HUES64 (cell line): ENCODE data around the gene CCDC127. TPM values are rescaled to one million over a fixed set of nuclear protein-coding genes. Genes with fewer than 3 reads are reported as not detected.
A peak's percentile ranks its signal among the peaks of the same experiment; 100 is the strongest.
"Not testable (repeated sequence)": the region's sequence is repeated elsewhere in the genome, so short reads cannot be mapped to it uniquely, and the experiment has no call there.

Source experiments
- H3K27ac ChIP-seq: 2 replicates; pipeline ENCODE4 v1.7.0; 2013; ENCODE audit warnings: low read depth, low read length, inconsistent platforms
- H3K27me3 ChIP-seq: 2 replicates; pipeline ENCODE4 v1.6.1; 2013; ENCODE audit warnings: mild to moderate bottlenecking, low read length; ENCODE audit not compliant: insufficient read depth
- H3K36me3 ChIP-seq: 2 replicates; pipeline ENCODE4 v1.6.1; 2013; ENCODE audit warnings: mild to moderate bottlenecking, low read length; ENCODE audit not compliant: insufficient read depth
- H3K4me1 ChIP-seq: 2 replicates; pipeline ENCODE4 v1.6.1; 2013; ENCODE audit warnings: mild to moderate bottlenecking, low read length, moderate library complexity; ENCODE audit not compliant: insufficient read depth
- H3K4me3 ChIP-seq: 2 replicates; pipeline ENCODE4 v1.5.1; 2013; ENCODE audit warnings: mild to moderate bottlenecking, low read length, moderate library complexity
- H3K9ac ChIP-seq: 2 replicates; pipeline ENCODE4 v1.6.1; 2013; ENCODE audit warnings: mild to moderate bottlenecking, low read depth, low read length
- H3K9me3 ChIP-seq: 2 replicates; pipeline ENCODE4 v1.6.1; 2013; ENCODE audit warnings: low read depth, low read length; ENCODE audit not compliant: insufficient read depth
- WGBS: fragments of 150-250, 120-280 bp; methylation state at CpG from one replicate; pipeline ENCODE4 v1.1.7; 2013; ENCODE audit warnings: missing lambda C conversion rate; 5-methylcytosine and 5-hydroxymethylcytosine counted together
- polyA plus RNA-seq, 2 experiments: library from polyadenylated mRNA; stranded (reverse); fragments of 50-300 nt; gene quantifications; one replicate each; pipeline ENCODE4 v1.2.3, GENCODE V29; 2013

CCDC127 gene
- 3.7 TPM for polyA plus RNA-seq (2013, experiment 1 of 2)
- 4.1 TPM for polyA plus RNA-seq (2013, experiment 2 of 2)

DNA sequence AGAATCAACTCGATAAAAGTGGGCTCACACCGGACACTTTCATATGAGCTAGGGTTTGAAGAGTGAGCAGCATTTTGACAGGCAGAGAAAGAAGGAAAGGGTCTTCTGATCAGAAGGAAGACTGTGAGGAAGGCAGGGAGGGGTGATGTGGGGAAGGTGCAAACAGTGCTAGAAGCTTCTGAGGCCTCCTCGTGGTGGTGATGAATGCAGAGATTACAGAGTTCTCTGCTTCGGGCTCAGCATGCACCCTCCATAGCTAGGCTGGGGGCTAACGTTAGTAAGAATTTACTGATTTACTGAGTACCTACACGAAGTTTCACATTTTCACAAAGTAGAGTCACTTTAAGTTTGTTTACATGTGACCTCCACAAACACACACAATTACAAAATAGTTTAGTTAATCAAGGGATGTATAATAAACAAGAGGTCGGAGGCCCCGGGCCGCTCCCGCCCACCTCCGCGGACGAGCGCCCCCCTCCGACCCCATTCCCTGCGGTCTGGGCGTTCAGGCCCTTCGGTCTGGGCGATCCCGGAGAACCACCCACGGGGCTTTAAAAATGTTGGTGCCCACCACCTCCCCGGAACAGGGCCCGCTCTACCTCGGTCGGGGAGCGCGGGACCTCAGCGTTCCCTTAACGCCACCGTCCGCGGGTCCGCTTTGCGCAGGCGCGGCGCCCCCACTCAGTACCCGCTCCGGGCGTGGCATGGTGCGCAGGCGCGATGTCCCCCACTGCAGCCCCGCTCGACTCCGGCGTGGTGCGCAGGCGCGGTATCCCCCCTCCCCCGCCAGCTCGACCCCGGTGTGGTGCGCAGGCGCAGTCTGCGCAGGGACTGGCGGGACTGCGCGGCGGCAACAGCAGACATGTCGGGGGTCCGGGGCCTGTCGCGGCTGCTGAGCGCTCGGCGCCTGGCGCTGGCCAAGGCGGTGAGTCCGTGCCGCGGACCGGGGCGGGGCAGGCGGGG lies at the start of gene CCDC127, which contains the start of gene SDHA:
Gene CCDC127, minus strand, starts transcription at position 660 of the 963 bp plus-strand sequence. CDS start 1,304 bp downstream, outside the sequence.
Gene SDHA, plus strand, starts transcription at position 827 of the 963 bp plus-strand sequence. Its CDS starts 36 bp downstream, at position 863.
- H3K9me3 ChIP-seq, H3K27me3 ChIP-seq, H3K36me3 ChIP-seq, H3K4me1 ChIP-seq: not testable (repeated sequence)
- peak within 1 kb of the TSS; percentile 92 for H3K9ac ChIP-seq
- WGBS, result 3% methylated on average over 72 of the region's 75 CpGs
- H3K27ac ChIP-seq, result peak within 1 kb of the TSS; percentile 91; the same call in 1 of the 2 replicates
- peak within 1 kb of the TSS; percentile 98 for H3K4me3 ChIP-seq

- Histone ChIP-seq H3K9me3 (no peaks in the 10 kb centered on the region), H3K27me3 (no peaks in the 10 kb centered on the region), H3K4me3 (no peak overlapping the region), H3K27ac (no peak overlapping the region), H3K4me1 (no peaks in the 10 kb centered on the region), H3K36me3 (peaks cover 20% of the 10 kb centered on the region), H3K9ac (no peak overlapping the region)
- no CpG with 5 or more reads among the region's 1 CpG for WGBS
Measured at GRCh38 chr5:267716-268115, 49.8 kb upstream of the CCDC127 start.

- H3K36me3 ChIP-seq, result peaks cover 20% of the 10 kb centered on the region
- H3K4me1 ChIP-seq, H3K27ac ChIP-seq, H3K9me3 ChIP-seq, H3K4me3 ChIP-seq, H3K9ac ChIP-seq, H3K27me3 ChIP-seq: not testable (repeated sequence)
- WGBS, result 79% methylated on average over 19 of the region's 19 CpGs
Measured at GRCh38 chr5:266311-267026, 48.5 kb upstream of the CCDC127 start.

GRCh38 chr5:264338-264737 lies 46.4 kb upstream of the CCDC127 start:
- H3K27ac ChIP-seq, result no peak overlapping the region

GRCh38 chr5:263275-263974 lies 45.5 kb upstream of the CCDC127 start:
- H3K9ac ChIP-seq, H3K4me3 ChIP-seq, H3K9me3 ChIP-seq, H3K27ac ChIP-seq, H3K27me3 ChIP-seq, H3K4me1 ChIP-seq: not testable (repeated sequence)
- WGBS, result 96% methylated on average over 9 of the region's 9 CpGs
- peaks cover 20% of the 10 kb centered on the region for H3K36me3 ChIP-seq

More at GRCh38 chr5:264338-264737, 46.4 kb upstream of the CCDC127 start:
- Histone ChIP-seq H3K9ac (no peak overlapping the region), H3K36me3 (peaks cover 20% of the 10 kb centered on the region), H3K27me3 (no peaks in the 10 kb centered on the region), H3K4me3 (no peak overlapping the region), H3K4me1 (no peaks in the 10 kb centered on the region), H3K9me3 (no peaks in the 10 kb centered on the region)
- WGBS, result 82% methylated on average over 10 of the region's 10 CpGs

DNA sequence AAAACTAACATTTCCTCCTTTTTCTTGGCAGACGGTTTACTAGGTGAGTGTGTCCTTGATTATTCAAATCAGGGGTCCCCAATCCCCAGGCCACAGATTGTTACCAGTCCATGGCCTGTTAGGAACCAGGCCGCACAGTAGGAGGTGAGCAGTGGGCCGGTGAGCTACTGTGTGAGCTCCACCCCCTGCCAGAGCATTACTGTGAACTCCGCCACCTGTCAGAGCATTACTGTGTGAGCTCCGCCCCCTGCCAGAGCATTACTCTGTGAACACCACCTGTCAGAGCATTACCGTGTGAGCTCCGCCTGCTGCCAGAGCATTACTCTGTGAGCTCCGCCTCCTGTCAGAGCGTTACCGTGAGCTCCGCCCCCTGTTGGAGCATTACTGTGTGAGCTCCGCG lies 39.2 kb upstream of the CCDC127 start:
- H3K9me3 ChIP-seq, result no peaks in the 10 kb centered on the region
- no peak overlapping the region for H3K27ac ChIP-seq
- 86% methylated on average over 13 of the region's 13 CpGs for WGBS
- peaks cover 37% of the 10 kb centered on the region for H3K36me3 ChIP-seq
- no peak overlapping the region for H3K4me3 ChIP-seq
- H3K27me3 ChIP-seq, result no peaks in the 10 kb centered on the region
- no peaks in the 10 kb centered on the region for H3K4me1 ChIP-seq
- no peak overlapping the region for H3K9ac ChIP-seq

GRCh38 chr5:256347-256746 lies 38.4 kb upstream of the CCDC127 start:
- WGBS, result 90% methylated on average over 7 of the region's 8 CpGs
- not testable (repeated sequence) for H3K4me1 ChIP-seq, H3K9ac ChIP-seq, H3K4me3 ChIP-seq, H3K9me3 ChIP-seq, H3K27me3 ChIP-seq, H3K27ac ChIP-seq
- H3K36me3 ChIP-seq, result peaks cover 44% of the 10 kb centered on the region

- WGBS, result 100% methylated on average over 4 of the region's 7 CpGs
Measured at GRCh38 chr5:255116-255515, 37.2 kb upstream of the CCDC127 start.

DNA sequence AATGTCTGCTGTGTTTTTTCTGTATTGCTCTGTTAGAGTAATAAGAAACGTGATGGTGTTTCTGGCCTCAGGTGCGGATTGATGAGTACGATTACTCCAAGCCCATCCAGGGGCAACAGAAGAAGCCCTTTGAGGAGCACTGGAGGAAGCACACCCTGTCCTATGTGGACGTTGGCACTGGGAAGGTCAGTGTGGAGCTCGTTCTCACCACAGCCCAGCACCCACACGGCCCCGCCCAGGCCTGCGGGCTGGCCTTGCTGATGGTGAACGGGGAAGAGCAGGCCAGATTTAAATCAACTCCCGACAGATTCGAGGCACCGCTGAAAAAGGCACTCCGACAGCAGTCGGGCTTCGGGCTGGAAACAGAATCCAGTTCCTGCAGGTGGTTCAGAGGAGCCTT lies 36.4 kb upstream of the CCDC127 start:
- not testable (repeated sequence) for H3K27ac ChIP-seq, H3K27me3 ChIP-seq, H3K4me3 ChIP-seq, H3K4me1 ChIP-seq, H3K9me3 ChIP-seq, H3K9ac ChIP-seq
- peaks cover 54% of the 10 kb centered on the region for H3K36me3 ChIP-seq
- WGBS, result 93% methylated on average over 13 of the region's 15 CpGs

More at GRCh38 chr5:255116-255515, 37.2 kb upstream of the CCDC127 start:
- H3K4me3 ChIP-seq, H3K27me3 ChIP-seq, H3K27ac ChIP-seq, H3K9ac ChIP-seq, H3K9me3 ChIP-seq, H3K4me1 ChIP-seq: not testable (repeated sequence)
- peaks cover 46% of the 10 kb centered on the region for H3K36me3 ChIP-seq

GRCh38 chr5:252546-252945 lies 34.6 kb upstream of the CCDC127 start:
- Histone ChIP-seq H3K27me3 (no peaks in the 10 kb centered on the region), H3K4me1 (no peaks in the 10 kb centered on the region), H3K9me3 (no peaks in the 10 kb centered on the region), H3K4me3 (no peak overlapping the region), H3K27ac (no peak overlapping the region), H3K9ac (no peak overlapping the region), H3K36me3 (peaks cover 67% of the 10 kb centered on the region)
- WGBS, result 93% methylated on average over 10 of the region's 10 CpGs

DNA sequence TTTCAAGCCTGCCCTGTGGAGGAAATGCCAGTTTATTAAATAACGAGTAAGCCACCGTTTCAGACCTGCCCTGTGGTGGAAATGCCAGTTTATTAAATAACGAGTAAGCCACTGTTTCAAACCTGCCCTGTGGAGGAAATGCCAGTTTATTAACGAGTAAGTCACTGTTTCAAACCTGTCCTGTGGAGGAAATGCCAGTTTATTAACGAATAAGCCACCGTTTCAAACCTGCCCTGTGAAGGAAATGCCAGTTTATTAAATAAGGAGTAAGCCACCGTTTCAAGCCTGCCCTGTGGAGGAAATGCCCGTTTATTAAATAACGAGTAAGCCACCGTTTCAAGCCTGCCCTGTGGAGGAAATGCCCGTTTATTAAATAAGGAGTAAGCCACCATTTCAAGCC lies 34.0 kb upstream of the CCDC127 start:
- WGBS, result 92% methylated on average over 11 of the region's 11 CpGs
- H3K27me3 ChIP-seq, H3K27ac ChIP-seq: not testable (repeated sequence)

More for the DNA sequence above, 34.0 kb upstream of the CCDC127 start:
- not testable (repeated sequence) for H3K4me1 ChIP-seq, H3K9ac ChIP-seq, H3K9me3 ChIP-seq, H3K4me3 ChIP-seq
- peaks cover 69% of the 10 kb centered on the region for H3K36me3 ChIP-seq
